ENCODE measurements around the gene THSD4. TPM values are rescaled to one million over a fixed set of nuclear protein-coding genes. Genes with fewer than 3 reads are reported as not detected.

THSD4 gene
- total RNA-seq, 4 donors from 2014 or later = 10.7 to 59.5 (median 49.0) TPM

- Histone ChIP-seq H3K9me3 (no peaks in the 10 kb centered on the region), H3K4me3 (no peak overlapping the region), H3K4me1 (peaks cover 0 to 21% (median 2%) of the 10 kb centered on the region in 4 donors), H3K27ac (peak overlapping the region in 1 of 4 donors; percentile 77), H3K36me3 (no peaks in the 10 kb centered on the region), H3K27me3 (no peaks in the 10 kb centered on the region)
- no peak for TF ChIP-seq POLR2A (IDR thresholded peaks at IDR 0.05)
- no peak for TF ChIP-seq CTCF (IDR thresholded peaks at IDR 0.05)
- no peak for DNase-seq
Observed at GRCh38 chr15:71733122-71733521, 617.9 kb downstream of the THSD4 start.

GRCh38 chr15:71734709-71735384 is 619.6 kb downstream of the THSD4 start:
- no peaks in the 10 kb centered on the region for H3K27me3 ChIP-seq
- no peaks in the 10 kb centered on the region for H3K36me3 ChIP-seq
- peaks cover 0 to 21% (median 2%) of the 10 kb centered on the region in 4 donors for H3K4me1 ChIP-seq
- H3K4me3 ChIP-seq = no peak overlapping the region
- H3K27ac ChIP-seq = no peak overlapping the region
- no peak for DNase-seq
- H3K9me3 ChIP-seq = no peaks in the 10 kb centered on the region
- no peak for TF ChIP-seq CTCF (IDR thresholded peaks at IDR 0.05)
- no peak for TF ChIP-seq POLR2A (IDR thresholded peaks at IDR 0.05)

GRCh38 chr15:71735385-71735757 is 620.1 kb downstream of the THSD4 start:
- H3K4me1 ChIP-seq = peaks cover 0 to 21% (median 2%) of the 10 kb centered on the region in 4 donors
- TF ChIP-seq CTCF (IDR thresholded peaks at IDR 0.05) = no peak
- TF ChIP-seq POLR2A (IDR thresholded peaks at IDR 0.05) = no peak
- no peak overlapping the region for H3K4me3 ChIP-seq
- no peaks in the 10 kb centered on the region for H3K9me3 ChIP-seq
- no peaks in the 10 kb centered on the region for H3K36me3 ChIP-seq
- no peak for DNase-seq
- no peak overlapping the region for H3K27ac ChIP-seq
- no peaks in the 10 kb centered on the region for H3K27me3 ChIP-seq

- Histone ChIP-seq H3K27me3 (no peaks in the 10 kb centered on the region), H3K4me1 (peaks cover 0 to 21% (median 2%) of the 10 kb centered on the region in 4 donors), H3K36me3 (no peaks in the 10 kb centered on the region), H3K4me3 (no peak overlapping the region), H3K9me3 (no peaks in the 10 kb centered on the region), H3K27ac (no peak overlapping the region)
- no peak for DNase-seq
- TF ChIP-seq POLR2A (IDR thresholded peaks at IDR 0.05) (no peak), CTCF (IDR thresholded peaks at IDR 0.05) (no peak)
Observed at GRCh38 chr15:71736286-71736947, 621.1 kb downstream of the THSD4 start.

- no peak for TF ChIP-seq CTCF (IDR thresholded peaks at IDR 0.05)
- TF ChIP-seq POLR2A (IDR thresholded peaks at IDR 0.05) = no peak
- no peak for DNase-seq
Observed at GRCh38 chr15:71737761-71738160, 622.5 kb downstream of the THSD4 start.

More at GRCh38 chr15:71737761-71738160, 622.5 kb downstream of the THSD4 start:
- H3K9me3 ChIP-seq = no peaks in the 10 kb centered on the region
- no peak overlapping the region for H3K4me3 ChIP-seq
- no peaks in the 10 kb centered on the region for H3K27me3 ChIP-seq
- H3K27ac ChIP-seq = no peak overlapping the region
- H3K4me1 ChIP-seq = peaks cover 0 to 9% (median 0%) of the 10 kb centered on the region in 4 donors
- H3K36me3 ChIP-seq = no peaks in the 10 kb centered on the region
